Measurements from ENCODE around the gene YAP1.
"Not testable (repeated sequence)": the region's sequence is repeated elsewhere in the genome, so short reads cannot be mapped to it uniquely, and the experiment has no call there.

The YAP1 gene

DNA sequence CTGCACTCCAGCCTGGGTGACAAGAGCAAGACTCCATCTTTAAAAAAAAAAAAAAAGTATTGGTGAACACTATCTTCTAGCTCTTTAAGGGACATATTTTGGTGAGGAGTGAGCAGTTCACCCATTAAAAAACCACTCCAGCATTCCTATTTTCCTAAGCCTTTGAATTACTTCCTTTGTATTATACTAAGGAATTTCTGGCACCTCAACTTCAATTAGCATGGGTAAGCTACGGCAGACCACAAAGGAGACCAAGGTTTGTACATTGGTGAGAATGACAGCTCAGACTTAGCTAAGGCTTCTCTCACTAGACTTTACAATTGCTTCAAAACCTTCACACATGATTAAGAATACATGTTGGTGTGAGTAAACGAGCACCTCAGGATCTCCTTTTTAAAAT, 150.0 kb downstream of the YAP1 start:
- no peaks in the 10 kb centered on the region for H3K27me3 ChIP-seq (ENCODE audit: control insufficient read depth in 3 of 3, insufficient read depth in 3 of 3, low read depth in 1 of 3, low read length in 3 of 3)
- H3K4me2 ChIP-seq (ENCODE audit: insufficient read depth, low read length, poor library complexity, severe bottlenecking) = no peak overlapping the region
- H3K36me3 ChIP-seq (replicated peaks in 1 of 2; ENCODE audit: control insufficient read depth in 2 of 2, insufficient read depth in 2 of 2, low read length in 2 of 2) = no peaks in the 10 kb centered on the region
- H3K27ac ChIP-seq (replicated peaks; ENCODE audit: low read length) = no peak overlapping the region
- H2AK5ac ChIP-seq (ENCODE audit: low read depth, low read length) = no peak overlapping the region
- H2BK120ac ChIP-seq (ENCODE audit: low read depth, low read length) = no peak overlapping the region
- no peak overlapping the region for H4K91ac ChIP-seq (ENCODE audit: low read depth, low read length, poor library complexity)
- H2AFZ ChIP-seq (ENCODE audit: low read length) = no peak overlapping the region
- no peak overlapping the region for H3K4me3 ChIP-seq (ENCODE audit: low read length in 2 of 2)
- H2BK5ac ChIP-seq (ENCODE audit: low read length) = no peak overlapping the region
- peak; percentile 43 for DNase-seq (ENCODE audit: low spot score)
- WGBS, 2 donors (ENCODE audit: extremely low coverage in 2 of 2, insufficient read length in 2 of 2, insufficient replicate concordance in 1 of 2) = no CpG with 5 or more reads among the region's 2 CpGs
- no peak overlapping the region for H3K23ac ChIP-seq (ENCODE audit: low read depth, low read length, poor library complexity)
- no peak overlapping the region for H2BK15ac ChIP-seq (ENCODE audit: low read length)
- no peak overlapping the region for H3K4ac ChIP-seq (ENCODE audit: low read length)
- no peaks in the 10 kb centered on the region for H3K79me1 ChIP-seq (ENCODE audit: low read depth, low read length)
- no peak overlapping the region for H3K9ac ChIP-seq (ENCODE audit: low read depth, low read length, poor library complexity)
- H3K18ac ChIP-seq (ENCODE audit: low read length) = no peak overlapping the region
- no peaks in the 10 kb centered on the region for H3K9me3 ChIP-seq (replicated peaks in 1 of 2; ENCODE audit: control insufficient read depth in 2 of 2, insufficient read depth in 1 of 2, low read depth in 1 of 2, low read length in 2 of 2)
- no peak overlapping the region for H2BK12ac ChIP-seq (ENCODE audit: low read length)
- no peaks in the 10 kb centered on the region for H3K4me1 ChIP-seq (ENCODE audit: control insufficient read depth in 2 of 2, insufficient read depth in 1 of 2, low read depth in 1 of 2, low read length in 2 of 2)
- no peak overlapping the region for H3K14ac ChIP-seq (ENCODE audit: low read length)
- no peak overlapping the region for H4K8ac ChIP-seq (ENCODE audit: low read depth, low read length)

DNA sequence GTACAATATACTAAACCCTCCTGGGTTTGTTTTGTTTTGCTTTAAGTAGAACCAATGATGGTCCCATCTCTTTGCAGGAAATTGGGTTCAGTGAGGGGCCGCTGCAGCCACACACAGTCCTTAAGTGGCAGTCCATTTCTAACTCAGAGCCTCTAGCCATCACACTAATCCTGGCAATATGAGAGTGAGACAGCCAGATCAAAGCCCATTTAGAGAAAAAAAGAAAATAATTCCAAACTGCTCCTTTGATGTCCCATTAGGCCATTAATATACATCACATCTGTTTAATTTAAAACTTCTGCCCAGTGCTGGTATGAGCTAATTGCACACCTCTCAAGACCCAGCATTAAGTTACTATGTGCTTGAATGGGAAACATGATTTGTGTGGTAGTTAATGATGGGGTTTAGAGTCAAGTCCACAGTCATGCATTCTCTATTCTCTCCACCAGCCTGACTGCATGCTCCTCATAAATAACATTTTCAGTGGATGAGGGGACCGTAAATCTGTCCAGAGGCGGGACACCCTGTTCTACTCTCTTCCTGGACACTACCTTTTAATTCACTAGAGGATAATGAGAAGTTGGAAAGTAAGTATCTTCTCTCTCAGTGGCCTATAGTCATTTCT, 153.2 kb downstream of the YAP1 start:
- Histone ChIP-seq H3K14ac (ENCODE audit: low read length) (no peak overlapping the region), H3K4me3 (ENCODE audit: low read length in 2 of 2) (no peak overlapping the region), H3K18ac (ENCODE audit: low read length) (no peak overlapping the region), H4K91ac (ENCODE audit: low read depth, low read length, poor library complexity) (no peak overlapping the region), H3K79me1 (ENCODE audit: low read depth, low read length) (no peaks in the 10 kb centered on the region), H3K9ac (ENCODE audit: low read depth, low read length, poor library complexity) (no peak overlapping the region), H2BK15ac (ENCODE audit: low read length) (no peak overlapping the region), H2AK5ac (ENCODE audit: low read depth, low read length) (no peak overlapping the region), H4K8ac (ENCODE audit: low read depth, low read length) (no peak overlapping the region), H3K9me3 (replicated peaks in 1 of 2; ENCODE audit: control insufficient read depth in 2 of 2, insufficient read depth in 1 of 2, low read depth in 1 of 2, low read length in 2 of 2) (peaks cover 0 to 2% of the 10 kb centered on the region in 2 donors), H3K27ac (replicated peaks; ENCODE audit: low read length) (no peak overlapping the region), H3K4ac (ENCODE audit: low read length) (no peak overlapping the region), H2BK120ac (ENCODE audit: low read depth, low read length) (no peak overlapping the region), H2BK5ac (ENCODE audit: low read length) (no peak overlapping the region), H2AFZ (ENCODE audit: low read length) (no peak overlapping the region), H3K27me3 (ENCODE audit: control insufficient read depth in 3 of 3, insufficient read depth in 3 of 3, low read depth in 1 of 3, low read length in 3 of 3) (no peaks in the 10 kb centered on the region), H2BK12ac (ENCODE audit: low read length) (no peak overlapping the region), H3K4me2 (ENCODE audit: insufficient read depth, low read length, poor library complexity, severe bottlenecking) (no peak overlapping the region), H3K23ac (ENCODE audit: low read depth, low read length, poor library complexity) (no peak overlapping the region), H3K4me1 (ENCODE audit: control insufficient read depth in 2 of 2, insufficient read depth in 1 of 2, low read depth in 1 of 2, low read length in 2 of 2) (peaks cover 0 to 3% of the 10 kb centered on the region in 2 donors), H3K36me3 (replicated peaks in 1 of 2; ENCODE audit: control insufficient read depth in 2 of 2, insufficient read depth in 2 of 2, low read length in 2 of 2) (no peaks in the 10 kb centered on the region)
- DNase-seq (ENCODE audit: low spot score) = no peak
- WGBS, 2 donors (ENCODE audit: extremely low coverage in 2 of 2, insufficient read length in 2 of 2, insufficient replicate concordance in 1 of 2) = no CpG with 5 or more reads among the region's 3 CpGs

DNA sequence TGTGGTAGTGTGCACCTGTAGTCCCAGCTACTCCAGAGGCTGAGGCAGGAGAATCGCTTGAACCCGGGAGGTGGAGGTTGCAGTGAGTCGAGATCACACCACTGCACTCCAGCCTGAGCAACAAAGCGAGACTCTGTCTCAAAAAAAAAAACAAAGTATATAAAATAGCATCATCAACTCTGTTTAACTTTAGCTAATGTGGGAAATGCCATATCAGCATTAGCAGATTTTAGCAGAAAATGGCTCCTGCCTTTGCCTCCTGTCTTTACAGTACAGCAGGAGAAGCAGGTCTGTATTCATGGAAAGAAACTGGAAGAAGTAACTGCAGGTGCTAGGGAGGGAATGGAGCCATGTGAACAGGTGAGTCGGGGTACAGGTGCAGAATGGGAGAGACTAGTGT, 154.5 kb downstream of the YAP1 start:
- H3K9me3 ChIP-seq (replicated peaks in 1 of 2; ENCODE audit: control insufficient read depth in 2 of 2, insufficient read depth in 1 of 2, low read depth in 1 of 2, low read length in 2 of 2); H3K79me1 ChIP-seq (ENCODE audit: low read depth, low read length); H3K9ac ChIP-seq (ENCODE audit: low read depth, low read length, poor library complexity); H3K27ac ChIP-seq (replicated peaks; ENCODE audit: low read length); H2AK5ac ChIP-seq (ENCODE audit: low read depth, low read length); H3K4me2 ChIP-seq (ENCODE audit: insufficient read depth, low read length, poor library complexity, severe bottlenecking); H3K4me1 ChIP-seq (ENCODE audit: control insufficient read depth in 2 of 2, insufficient read depth in 1 of 2, low read depth in 1 of 2, low read length in 2 of 2); H3K4me3 ChIP-seq (ENCODE audit: low read length in 2 of 2); H3K14ac ChIP-seq (ENCODE audit: low read length); H2BK5ac ChIP-seq (ENCODE audit: low read length); H3K27me3 ChIP-seq (ENCODE audit: control insufficient read depth in 3 of 3, insufficient read depth in 3 of 3, low read depth in 1 of 3, low read length in 3 of 3); H2BK12ac ChIP-seq (ENCODE audit: low read length); H3K4ac ChIP-seq (ENCODE audit: low read length); DNase-seq (ENCODE audit: low spot score); H3K23ac ChIP-seq (ENCODE audit: low read depth, low read length, poor library complexity); H2AFZ ChIP-seq (ENCODE audit: low read length); H2BK15ac ChIP-seq (ENCODE audit: low read length); H4K91ac ChIP-seq (ENCODE audit: low read depth, low read length, poor library complexity); H2BK120ac ChIP-seq (ENCODE audit: low read depth, low read length); H4K8ac ChIP-seq (ENCODE audit: low read depth, low read length); H3K18ac ChIP-seq (ENCODE audit: low read length); H3K36me3 ChIP-seq (replicated peaks in 1 of 2; ENCODE audit: control insufficient read depth in 2 of 2, insufficient read depth in 2 of 2, low read length in 2 of 2): not testable (repeated sequence)
- no CpG with 5 or more reads among the region's 5 CpGs for WGBS, 2 donors (ENCODE audit: extremely low coverage in 2 of 2, insufficient read length in 2 of 2, insufficient replicate concordance in 1 of 2)

DNA sequence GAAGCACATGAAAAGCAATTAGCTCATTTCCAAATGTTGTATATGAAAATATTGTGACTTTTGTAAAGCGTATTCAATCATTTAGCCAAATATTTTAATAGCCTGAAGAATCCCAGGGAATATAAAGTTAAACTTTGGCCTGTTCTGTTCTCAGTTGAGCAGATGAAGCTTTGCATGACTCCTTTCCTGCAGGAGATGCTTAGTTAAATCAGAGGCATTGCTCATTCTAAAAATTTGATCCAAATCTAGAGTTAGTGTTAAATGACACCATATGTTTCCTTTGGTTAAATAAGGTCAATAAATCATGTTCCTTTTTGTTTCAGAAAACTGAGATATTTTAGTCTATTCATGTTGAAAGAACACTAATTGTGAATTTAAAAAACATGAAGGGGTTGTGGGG, 155.9 kb downstream of the YAP1 start:
- WGBS, 2 donors (ENCODE audit: extremely low coverage in 2 of 2, insufficient read length in 2 of 2, insufficient replicate concordance in 1 of 2) = no CpG with 5 or more reads among the region's 1 CpG

More for the DNA sequence above, 155.9 kb downstream of the YAP1 start:
- Histone ChIP-seq H3K23ac (ENCODE audit: low read depth, low read length, poor library complexity) (no peak overlapping the region), H2BK5ac (ENCODE audit: low read length) (no peak overlapping the region), H3K9ac (ENCODE audit: low read depth, low read length, poor library complexity) (no peak overlapping the region), H3K4me1 (ENCODE audit: control insufficient read depth in 2 of 2, insufficient read depth in 1 of 2, low read depth in 1 of 2, low read length in 2 of 2) (peaks cover 0 to 6% of the 10 kb centered on the region in 2 donors), H2BK15ac (ENCODE audit: low read length) (no peak overlapping the region), H3K4me3 (ENCODE audit: low read length in 2 of 2) (no peak overlapping the region), H2BK120ac (ENCODE audit: low read depth, low read length) (no peak overlapping the region), H3K79me1 (ENCODE audit: low read depth, low read length) (no peaks in the 10 kb centered on the region), H2AFZ (ENCODE audit: low read length) (no peak overlapping the region), H4K8ac (ENCODE audit: low read depth, low read length) (no peak overlapping the region), H2AK5ac (ENCODE audit: low read depth, low read length) (no peak overlapping the region), H3K27me3 (ENCODE audit: control insufficient read depth in 3 of 3, insufficient read depth in 3 of 3, low read depth in 1 of 3, low read length in 3 of 3) (peaks cover 0 to 5% (median 0%) of the 10 kb centered on the region in 3 experiments), H3K18ac (ENCODE audit: low read length) (no peak overlapping the region), H3K9me3 (replicated peaks in 1 of 2; ENCODE audit: control insufficient read depth in 2 of 2, insufficient read depth in 1 of 2, low read depth in 1 of 2, low read length in 2 of 2) (peaks cover 0 to 2% of the 10 kb centered on the region in 2 donors), H3K4ac (ENCODE audit: low read length) (no peak overlapping the region), H3K36me3 (replicated peaks in 1 of 2; ENCODE audit: control insufficient read depth in 2 of 2, insufficient read depth in 2 of 2, low read length in 2 of 2) (no peaks in the 10 kb centered on the region), H3K14ac (ENCODE audit: low read length) (no peak overlapping the region), H3K27ac (replicated peaks; ENCODE audit: low read length) (no peak overlapping the region), H3K4me2 (ENCODE audit: insufficient read depth, low read length, poor library complexity, severe bottlenecking) (no peak overlapping the region), H4K91ac (ENCODE audit: low read depth, low read length, poor library complexity) (no peak overlapping the region), H2BK12ac (ENCODE audit: low read length) (no peak overlapping the region)
- DNase-seq (ENCODE audit: low spot score) = no peak
